Fibroblast of lung (primary cell): Measurements from ENCODE around the gene MAPKAP1. TPM values are rescaled to one million over a fixed set of nuclear protein-coding genes. Genes with fewer than 3 reads are reported as not detected.

Experiments used
- DNase-seq, 2 donors: peaks; one replicate each; pipeline versions ENCODE4 v3.0.0 to v3.0.0-alpha.2; 2010; ENCODE audit warnings: low read depth in 2 of 2
- H2AFZ ChIP-seq: 2 replicates; pipeline ENCODE4 v1.5.1; 2012; ENCODE audit warnings: low read length, control low read depth, inconsistent platforms
- H3K27ac ChIP-seq: 2 replicates; pipeline ENCODE4 v1.5.1; 2011; ENCODE audit warnings: low read length, control low read depth; ENCODE audit not compliant: insufficient read depth
- H3K27me3 ChIP-seq: 2 replicates; pipeline ENCODE4 v1.5.1; 2011; ENCODE audit warnings: mild to moderate bottlenecking, low read length; ENCODE audit not compliant: control insufficient read depth, insufficient read depth
- H3K36me3 ChIP-seq: 2 replicates; pipeline ENCODE4 v1.5.1; 2011; ENCODE audit warnings: low read length; ENCODE audit not compliant: control insufficient read depth, insufficient read depth
- H3K4me1 ChIP-seq: 2 replicates; pipeline ENCODE4 v1.5.1; 2011; ENCODE audit warnings: low read length; ENCODE audit not compliant: control insufficient read depth, insufficient read depth; ENCODE audit errors: extremely low read depth
- H3K4me2 ChIP-seq: 2 replicates; pipeline ENCODE4 v1.5.1; 2011; ENCODE audit warnings: low read length, control low read depth; ENCODE audit not compliant: insufficient read depth; ENCODE audit errors: extremely low read depth
- H3K4me3 ChIP-seq, 4 experiments: fragments of 200-600 bp in 1 of 4; sonication (generic) in 1 of 4; replicated peaks in 1 of 4; 2 replicates each; pipeline ENCODE4 v1.5.1; 2011 to 2016; ENCODE audit warnings: low read length in 4 of 4, low read depth in 3 of 4, mild to moderate bottlenecking in 3 of 4, control low read depth in 2 of 4, inconsistent platforms in 1 of 4, mixed read lengths in 1 of 4; ENCODE audit not compliant: insufficient read depth in 1 of 4; ENCODE audit errors: control extremely low read depth in 1 of 4
- H3K79me2 ChIP-seq: 2 replicates; pipeline ENCODE4 v1.5.1; 2012; ENCODE audit warnings: mild to moderate bottlenecking, low read length, inconsistent platforms; ENCODE audit not compliant: control insufficient read depth, insufficient read depth
- H3K9ac ChIP-seq: 2 replicates; pipeline ENCODE4 v1.5.1; 2011; ENCODE audit warnings: mild to moderate bottlenecking, low read length, control low read depth; ENCODE audit not compliant: insufficient read depth
- H3K9me3 ChIP-seq: 2 replicates; pipeline ENCODE4 v1.5.1; 2012; ENCODE audit warnings: low read depth, low read length; ENCODE audit not compliant: control insufficient read depth, insufficient read depth
- H4K20me1 ChIP-seq: 2 replicates; pipeline ENCODE4 v1.5.1; 2011; ENCODE audit warnings: low read length; ENCODE audit not compliant: control insufficient read depth, insufficient read depth; ENCODE audit errors: extremely low read depth
- EZH2 ChIP-seq: IDR thresholded peaks from 2 replicates; pipeline ENCODE4 v1.5.1; 2012; ENCODE audit warnings: low read length, control low read depth, mild to moderate bottlenecking; ENCODE audit errors: missing control alignments
- polyA plus RNA-seq, 2 donors: library from polyadenylated mRNA; depleted of rRNA in 1 of 2; stranded (reverse) in 1 of 2; unstranded in 1 of 2; fragments of >200 nt; gene quantifications; 2 replicates each; pipeline ENCODE4 v1.2.1, GENCODE V29; 2011 to 2012; ENCODE audit warnings: missing spikeins in 1 of 2
- total RNA-seq: library from RNA; depleted of rRNA; stranded (reverse); fragments of >200 nt; gene quantifications from 2 replicates; pipeline ENCODE4 v1.2.1, GENCODE V29; 2014
- TF ChIP-seq, protein P1 (sequence below), 2 donors: IDR thresholded peaks in 1 of 2; conservative IDR thresholded peaks in 1 of 2; 1 replicate in 1 of 2; 2 replicates in 1 of 2; pipeline ENCODE4 v1.5.1; 2011 to 2012; ENCODE audit warnings: low read length in 2 of 2, control low read depth in 1 of 2, inconsistent platforms in 1 of 2, low read depth in 1 of 2, mild to moderate bottlenecking in 1 of 2

Gene MAPKAP1
- total and polyA plus RNA-seq, 2 donors (not counting 1 experiment from before 2014, with no cell fraction given): 63.7 to 127 TPM

- Histone ChIP-seq H4K20me1 (no peaks in the 10 kb centered on the region), H3K79me2 (peaks cover 13% of the 10 kb centered on the region), H3K9ac (no peak overlapping the region), H3K4me1 (peaks cover 1% of the 10 kb centered on the region), H2AFZ (no peak overlapping the region), H3K4me3 (no peak overlapping the region), H3K27me3 (no peaks in the 10 kb centered on the region), H3K36me3 (no peaks in the 10 kb centered on the region), H3K27ac (no peak overlapping the region), H3K4me2 (no peak overlapping the region), H3K9me3 (no peaks in the 10 kb centered on the region)
- TF ChIP-seq, protein P1, sequence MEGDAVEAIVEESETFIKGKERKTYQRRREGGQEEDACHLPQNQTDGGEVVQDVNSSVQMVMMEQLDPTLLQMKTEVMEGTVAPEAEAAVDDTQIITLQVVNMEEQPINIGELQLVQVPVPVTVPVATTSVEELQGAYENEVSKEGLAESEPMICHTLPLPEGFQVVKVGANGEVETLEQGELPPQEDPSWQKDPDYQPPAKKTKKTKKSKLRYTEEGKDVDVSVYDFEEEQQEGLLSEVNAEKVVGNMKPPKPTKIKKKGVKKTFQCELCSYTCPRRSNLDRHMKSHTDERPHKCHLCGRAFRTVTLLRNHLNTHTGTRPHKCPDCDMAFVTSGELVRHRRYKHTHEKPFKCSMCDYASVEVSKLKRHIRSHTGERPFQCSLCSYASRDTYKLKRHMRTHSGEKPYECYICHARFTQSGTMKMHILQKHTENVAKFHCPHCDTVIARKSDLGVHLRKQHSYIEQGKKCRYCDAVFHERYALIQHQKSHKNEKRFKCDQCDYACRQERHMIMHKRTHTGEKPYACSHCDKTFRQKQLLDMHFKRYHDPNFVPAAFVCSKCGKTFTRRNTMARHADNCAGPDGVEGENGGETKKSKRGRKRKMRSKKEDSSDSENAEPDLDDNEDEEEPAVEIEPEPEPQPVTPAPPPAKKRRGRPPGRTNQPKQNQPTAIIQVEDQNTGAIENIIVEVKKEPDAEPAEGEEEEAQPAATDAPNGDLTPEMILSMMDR (conservative IDR thresholded peaks at IDR 0.05 in 1 of 2, IDR thresholded peaks at IDR 0.05 in 1 of 2; ENCODE audit: low read depth in 1 of 2, low read length in 2 of 2): no peak
- no peak for TF ChIP-seq EZH2
- DNase-seq: no peak
Observed at GRCh38 chr9:125642311-125642710, 64.7 kb downstream of the MAPKAP1 start.

- no peaks in the 10 kb centered on the region for H3K9me3 ChIP-seq
- H3K4me1 ChIP-seq: peaks cover 2% of the 10 kb centered on the region
- no peak for TF ChIP-seq EZH2
- TF ChIP-seq, protein P1 (conservative IDR thresholded peaks at IDR 0.05 in 1 of 2, IDR thresholded peaks at IDR 0.05 in 1 of 2; ENCODE audit: low read depth in 1 of 2, low read length in 2 of 2): no peak
- H3K9ac ChIP-seq: no peak overlapping the region
- no peaks in the 10 kb centered on the region for H4K20me1 ChIP-seq
- no peak overlapping the region for H2AFZ ChIP-seq
- no peaks in the 10 kb centered on the region for H3K27me3 ChIP-seq
- DNase-seq: no peak
- H3K4me2 ChIP-seq: no peak overlapping the region
- H3K79me2 ChIP-seq: peaks cover 15% of the 10 kb centered on the region
- no peak overlapping the region for H3K27ac ChIP-seq
- no peak overlapping the region for H3K4me3 ChIP-seq
- H3K36me3 ChIP-seq: no peaks in the 10 kb centered on the region
Observed at GRCh38 chr9:125639057-125639456, 68.0 kb downstream of the MAPKAP1 start.

DNA sequence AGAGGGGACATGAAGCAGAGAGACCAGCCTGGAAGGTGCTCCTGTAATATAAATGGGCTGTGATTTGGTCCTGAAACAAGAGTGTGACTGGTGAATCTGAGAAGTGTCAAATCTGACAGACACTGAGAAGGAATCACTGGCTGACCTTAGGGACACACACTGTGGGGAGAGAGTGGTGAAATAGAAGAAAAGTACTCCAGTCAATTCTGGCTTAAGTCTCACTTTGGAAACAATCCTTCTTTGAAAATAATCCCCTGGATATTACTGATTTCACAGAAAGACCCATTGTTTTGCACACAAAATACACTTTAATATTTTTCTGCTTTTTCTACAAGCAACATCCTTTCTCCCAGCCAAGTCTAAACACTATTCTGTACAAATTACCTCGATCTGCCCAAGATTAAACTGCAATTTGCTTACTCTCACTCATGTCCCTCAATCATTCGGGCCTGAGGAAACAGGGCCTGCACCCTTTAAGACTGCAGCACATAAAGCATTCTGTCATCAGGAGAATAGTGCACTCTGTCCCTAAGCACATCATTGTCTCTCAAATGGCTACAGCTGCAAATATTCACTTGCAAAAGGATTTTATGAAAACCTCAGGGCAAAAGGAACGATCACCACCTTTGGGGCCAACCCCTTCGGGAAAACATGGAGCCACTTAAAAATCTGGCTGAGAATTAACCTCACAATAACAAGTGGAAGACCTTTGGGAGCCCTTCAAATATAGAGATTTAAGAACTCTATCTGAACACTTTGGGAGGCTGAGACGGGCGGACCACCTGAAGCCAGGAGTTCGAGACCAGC lies 68.6 kb downstream of the MAPKAP1 start:
- no peak for DNase-seq
- Histone ChIP-seq H3K27me3 (no peaks in the 10 kb centered on the region), H3K4me2 (no peak overlapping the region), H3K27ac (no peak overlapping the region), H3K9ac (no peak overlapping the region), H3K36me3 (no peaks in the 10 kb centered on the region), H3K4me1 (peaks cover 5% of the 10 kb centered on the region), H2AFZ (no peak overlapping the region), H3K4me3 (no peak overlapping the region), H4K20me1 (no peaks in the 10 kb centered on the region), H3K9me3 (no peaks in the 10 kb centered on the region), H3K79me2 (peaks cover 19% of the 10 kb centered on the region)
- TF ChIP-seq, protein P1 (conservative IDR thresholded peaks at IDR 0.05 in 1 of 2, IDR thresholded peaks at IDR 0.05 in 1 of 2; ENCODE audit: low read depth in 1 of 2, low read length in 2 of 2): no peak
- TF ChIP-seq EZH2: no peak
